Rectal smooth muscle tissue (tissue), 1 donor: ENCODE results near the gene LDLRAD4.
A peak's percentile ranks its signal among the peaks of the same experiment; 100 is the strongest.

Source experiments
- H3K27ac ChIP-seq: one replicate; pipeline ENCODE4 v1.7.0; 2013; ENCODE audit warnings: low read depth, low read length, inconsistent platforms
- H3K27me3 ChIP-seq: one replicate; pipeline ENCODE4 v1.7.0; 2013; ENCODE audit warnings: low read length; ENCODE audit not compliant: control insufficient read depth, insufficient read depth
- H3K36me3 ChIP-seq: one replicate; pipeline ENCODE4 v1.7.0; 2013; ENCODE audit warnings: low read length; ENCODE audit not compliant: control insufficient read depth, insufficient read depth
- H3K4me1 ChIP-seq: one replicate; pipeline ENCODE4 v1.7.0; 2013; ENCODE audit warnings: low read length; ENCODE audit not compliant: control insufficient read depth, insufficient read depth
- H3K4me3 ChIP-seq: one replicate; pipeline ENCODE4 v1.7.0; 2013; ENCODE audit warnings: low read length
- H3K9ac ChIP-seq: one replicate; pipeline ENCODE4 v1.7.0; 2013; ENCODE audit warnings: low read length

Gene LDLRAD4

GRCh38 chr18:13453714-13454113, 235.2 kb downstream of the LDLRAD4 start:
- no peaks in the 10 kb centered on the region for H3K4me1 ChIP-seq
- no peaks in the 10 kb centered on the region for H3K36me3 ChIP-seq
- no peak overlapping the region for H3K4me3 ChIP-seq
- H3K27me3 ChIP-seq: no peaks in the 10 kb centered on the region
- no peak overlapping the region for H3K9ac ChIP-seq
- H3K27ac ChIP-seq: no peak overlapping the region

GRCh38 chr18:13454363-13455150, 236.0 kb downstream of the LDLRAD4 start:
- H3K27me3 ChIP-seq: no peaks in the 10 kb centered on the region
- H3K4me1 ChIP-seq: no peaks in the 10 kb centered on the region
- no peak overlapping the region for H3K9ac ChIP-seq
- H3K4me3 ChIP-seq: no peak overlapping the region
- H3K27ac ChIP-seq: no peak overlapping the region
- no peaks in the 10 kb centered on the region for H3K36me3 ChIP-seq

GRCh38 chr18:13455471-13455870, 236.9 kb downstream of the LDLRAD4 start:
- Histone ChIP-seq H3K4me1 (no peaks in the 10 kb centered on the region), H3K27me3 (no peaks in the 10 kb centered on the region), H3K36me3 (no peaks in the 10 kb centered on the region), H3K9ac (no peak overlapping the region), H3K4me3 (no peak overlapping the region), H3K27ac (no peak overlapping the region)

GRCh38 chr18:13455960-13456481, 237.5 kb downstream of the LDLRAD4 start:
- H3K4me3 ChIP-seq: no peak overlapping the region
- H3K27me3 ChIP-seq: no peaks in the 10 kb centered on the region
- no peaks in the 10 kb centered on the region for H3K4me1 ChIP-seq
- no peak overlapping the region for H3K9ac ChIP-seq
- H3K36me3 ChIP-seq: no peaks in the 10 kb centered on the region
- no peak overlapping the region for H3K27ac ChIP-seq

- H3K27ac ChIP-seq: no peak overlapping the region
- H3K9ac ChIP-seq: no peak overlapping the region
- H3K27me3 ChIP-seq: no peaks in the 10 kb centered on the region
- no peak overlapping the region for H3K4me3 ChIP-seq
- no peaks in the 10 kb centered on the region for H3K4me1 ChIP-seq
- no peaks in the 10 kb centered on the region for H3K36me3 ChIP-seq
Observed at GRCh38 chr18:13456736-13457271, 238.2 kb downstream of the LDLRAD4 start.

- Histone ChIP-seq H3K27me3 (no peaks in the 10 kb centered on the region), H3K4me3 (no peak overlapping the region), H3K4me1 (no peaks in the 10 kb centered on the region)
Observed at GRCh38 chr18:13457327-13457726, 238.8 kb downstream of the LDLRAD4 start.

GRCh38 chr18:13460946-13461345, 242.4 kb downstream of the LDLRAD4 start:
- Histone ChIP-seq H3K9ac (no peak overlapping the region), H3K27me3 (no peaks in the 10 kb centered on the region), H3K4me3 (no peak overlapping the region), H3K4me1 (no peaks in the 10 kb centered on the region), H3K27ac (no peak overlapping the region), H3K36me3 (no peaks in the 10 kb centered on the region)

More at GRCh38 chr18:13457327-13457726, 238.8 kb downstream of the LDLRAD4 start:
- no peak overlapping the region for H3K27ac ChIP-seq
- no peaks in the 10 kb centered on the region for H3K36me3 ChIP-seq
- H3K9ac ChIP-seq: no peak overlapping the region

- Histone ChIP-seq H3K36me3 (no peaks in the 10 kb centered on the region), H3K27ac (no peak overlapping the region), H3K4me3 (no peak overlapping the region), H3K27me3 (no peaks in the 10 kb centered on the region), H3K9ac (no peak overlapping the region), H3K4me1 (no peaks in the 10 kb centered on the region)
Observed at GRCh38 chr18:13461469-13461868, 242.9 kb downstream of the LDLRAD4 start.

GRCh38 chr18:13461936-13462335, 243.4 kb downstream of the LDLRAD4 start:
- no peak overlapping the region for H3K4me3 ChIP-seq
- H3K27me3 ChIP-seq: no peaks in the 10 kb centered on the region
- H3K4me1 ChIP-seq: no peaks in the 10 kb centered on the region
- H3K36me3 ChIP-seq: no peaks in the 10 kb centered on the region
- H3K27ac ChIP-seq: no peak overlapping the region
- H3K9ac ChIP-seq: no peak overlapping the region

GRCh38 chr18:13462686-13463085, 244.1 kb downstream of the LDLRAD4 start:
- Histone ChIP-seq H3K4me1 (no peaks in the 10 kb centered on the region), H3K27me3 (no peaks in the 10 kb centered on the region), H3K9ac (no peak overlapping the region), H3K4me3 (no peak overlapping the region), H3K27ac (no peak overlapping the region), H3K36me3 (no peaks in the 10 kb centered on the region)

- Histone ChIP-seq H3K27me3 (no peaks in the 10 kb centered on the region), H3K36me3 (no peaks in the 10 kb centered on the region), H3K9ac (no peak overlapping the region), H3K4me1 (no peaks in the 10 kb centered on the region), H3K4me3 (no peak overlapping the region), H3K27ac (no peak overlapping the region)
Observed at GRCh38 chr18:13463526-13464210, 245.1 kb downstream of the LDLRAD4 start.

- Histone ChIP-seq H3K4me1 (no peaks in the 10 kb centered on the region), H3K27ac (no peak overlapping the region), H3K36me3 (no peaks in the 10 kb centered on the region), H3K27me3 (no peaks in the 10 kb centered on the region), H3K9ac (no peak overlapping the region), H3K4me3 (peak overlapping the region; percentile 34)
Observed at GRCh38 chr18:13464432-13465123, 246.0 kb downstream of the LDLRAD4 start.
